Measurements from ENCODE around the gene PLVAP. TPM values are rescaled to one million over a fixed set of nuclear protein-coding genes. Genes with fewer than 3 reads are reported as not detected.
"Not testable (repeated sequence)": the region's sequence is repeated elsewhere in the genome, so short reads cannot be mapped to it uniquely, and the experiment has no call there.

Gene PLVAP
- total RNA-seq, 1 experiment from 2014 or later, result not detected

DNA sequence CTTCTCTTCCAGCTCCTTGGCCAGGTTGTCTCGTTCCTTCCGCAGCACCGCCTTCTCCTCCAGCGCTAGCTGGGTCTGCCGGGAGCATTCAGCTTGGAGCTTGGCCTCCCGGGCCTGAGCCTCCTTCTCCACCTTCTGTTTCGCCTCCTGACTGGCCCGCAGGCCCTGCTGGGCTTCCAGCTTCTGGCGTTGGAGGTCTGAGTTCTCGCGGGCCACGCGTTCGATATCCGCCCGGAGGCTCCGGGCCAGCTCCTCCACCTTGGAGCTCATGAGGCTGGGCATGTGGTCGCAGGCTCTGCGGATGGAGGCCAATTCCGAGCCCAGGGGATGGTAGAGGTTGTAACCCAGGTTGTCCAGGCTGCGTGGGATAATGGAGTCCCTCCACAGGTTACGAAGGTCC lies 11.8 kb downstream of the PLVAP start:
- H3K9me3 Mint-ChIP-seq, result no peaks in the 10 kb centered on the region
- TF ChIP-seq ARID4B (CRISPR knock-in tag; IDR thresholded peaks at IDR 0.05; ENCODE audit: borderline replicate concordance) (no peak), EMX1 (CRISPR knock-in tag; IDR thresholded peaks at IDR 0.05) (no peak), ZNF416 (CRISPR knock-in tag; IDR thresholded peaks at IDR 0.05) (no peak), USF2 (CRISPR knock-in tag; IDR thresholded peaks at IDR 0.05) (no peak), NFE2L1 (CRISPR knock-in tag; IDR thresholded peaks at IDR 0.05) (no peak), ATF1 (CRISPR knock-in tag; IDR thresholded peaks at IDR 0.05) (no peak)
- TF ChIP-seq, protein P1, sequence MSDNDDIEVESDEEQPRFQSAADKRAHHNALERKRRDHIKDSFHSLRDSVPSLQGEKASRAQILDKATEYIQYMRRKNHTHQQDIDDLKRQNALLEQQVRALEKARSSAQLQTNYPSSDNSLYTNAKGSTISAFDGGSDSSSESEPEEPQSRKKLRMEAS (CRISPR knock-in tag; IDR thresholded peaks at IDR 0.05), result no peak
- no peak overlapping the region for H3K4me3 Mint-ChIP-seq

GRCh38 chr19:17363852-17364605 lies 13.1 kb downstream of the PLVAP start:
- H3K27ac Mint-ChIP-seq; POLR2A ChIA-PET; H3K9me3 Mint-ChIP-seq; ATAC-seq; H3K4me1 Mint-ChIP-seq; H3K36me3 Mint-ChIP-seq; H3K27me3 Mint-ChIP-seq (ENCODE audit: low read depth); H3K4me3 Mint-ChIP-seq; DNase-seq (ENCODE audit: low spot score): not testable (repeated sequence)
- TF ChIP-seq ZNF121 (CRISPR knock-in tag; IDR thresholded peaks at IDR 0.05), result peak; percentile 52; the same call in 1 of the 2 replicates
- CTCF ChIA-PET, result interaction anchor here (0.7 to 1.0 kb wide), 2 partner anchors 17 to 36 kb away, joined by 3 read pairs; no protein-coding TSS in a partner anchor

More for the DNA sequence above, 11.8 kb downstream of the PLVAP start:
- peaks cover 4% of the 10 kb centered on the region; the same call in 1 of the 2 replicates for H3K4me1 Mint-ChIP-seq
- H3K27ac Mint-ChIP-seq, result no peak overlapping the region
- POLR2A ChIA-PET, result no interaction called here
- ATAC-seq (no peak), DNase-seq (ENCODE audit: low spot score) (no peak)
- H3K36me3 Mint-ChIP-seq, result no peaks in the 10 kb centered on the region
- H3K27me3 Mint-ChIP-seq (ENCODE audit: low read depth), result peaks cover 6% of the 10 kb centered on the region
- CTCF ChIA-PET, result interaction anchor here (0.9 to 1.7 kb wide), 4 partner anchors 10 to 131 kb away, joined by 3 to 8 read pairs (median 4); no protein-coding TSS in a partner anchor

DNA sequence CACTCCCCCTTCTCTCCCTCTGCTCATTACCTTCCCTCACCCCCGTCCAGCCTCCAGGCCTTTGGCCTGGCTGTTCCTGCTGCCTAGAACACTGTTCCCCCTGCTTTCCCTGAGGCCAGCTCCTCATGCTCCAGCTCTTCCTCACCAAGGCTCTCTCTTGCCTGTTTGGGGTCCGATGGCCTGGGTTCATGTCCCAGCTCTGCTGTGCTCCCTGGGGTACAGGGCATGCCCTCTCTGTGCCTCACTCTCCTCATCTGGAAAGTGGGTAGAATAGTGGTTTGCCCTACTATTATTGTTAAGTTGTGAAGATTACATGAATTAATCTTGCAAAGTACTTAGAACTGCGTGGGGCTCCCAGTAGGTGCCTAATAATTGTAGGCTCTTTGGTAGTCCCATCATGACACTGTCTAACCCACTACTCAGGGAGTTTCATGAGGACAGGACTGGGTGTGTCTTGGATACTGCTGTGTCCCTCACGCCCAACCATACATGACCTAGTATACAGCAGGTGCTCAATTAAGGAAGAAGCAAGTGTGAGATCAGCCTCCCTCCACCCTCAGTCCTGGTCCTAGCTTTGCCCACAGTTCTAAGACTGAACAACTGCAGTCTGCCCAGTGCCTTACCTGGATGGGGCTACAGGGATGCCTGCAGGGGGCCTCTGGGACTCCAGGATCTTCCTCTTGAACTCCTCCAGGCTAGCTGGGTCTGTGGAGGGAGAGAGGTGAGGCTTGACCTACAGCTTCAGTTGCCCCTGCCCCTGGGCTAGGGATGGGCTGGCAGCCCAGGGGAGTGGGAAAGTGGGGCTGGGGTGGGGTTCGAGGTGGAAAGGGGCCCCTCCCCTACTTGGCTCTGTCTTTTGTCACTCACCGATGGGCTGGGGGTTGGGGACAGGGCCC lies 17.0 kb downstream of the PLVAP start:
- no peak overlapping the region for H3K27ac Mint-ChIP-seq
- POLR2A ChIA-PET, result no interaction called here
- DNase-seq (ENCODE audit: low spot score) (no peak), ATAC-seq (no peak)
- H3K4me3 Mint-ChIP-seq, result no peak overlapping the region
- H3K36me3 Mint-ChIP-seq, result no peaks in the 10 kb centered on the region
- H3K4me1 Mint-ChIP-seq, result no peaks in the 10 kb centered on the region
- TF ChIP-seq ERG (CRISPR knock-in tag; IDR thresholded peaks at IDR 0.05) (no peak), CTCF (IDR thresholded peaks at IDR 0.05) (no peak), MXD4 (CRISPR knock-in tag; IDR thresholded peaks at IDR 0.05; ENCODE audit: borderline replicate concordance) (no peak), JUN (CRISPR knock-in tag; IDR thresholded peaks at IDR 0.05) (no peak), ZNF263 (CRISPR knock-in tag; IDR thresholded peaks at IDR 0.05; ENCODE audit: low read depth) (no peak), NFATC4 (CRISPR knock-in tag; IDR thresholded peaks at IDR 0.05) (no peak), SMAD4 (CRISPR knock-in tag; IDR thresholded peaks at IDR 0.05) (no peak), HMGXB4 (CRISPR knock-in tag; IDR thresholded peaks at IDR 0.05) (no peak), ATF1 (CRISPR knock-in tag; IDR thresholded peaks at IDR 0.05) (no peak), SMAD3 (CRISPR knock-in tag; IDR thresholded peaks at IDR 0.05; ENCODE audit: borderline replicate concordance) (no peak)
- TF ChIP-seq, protein P1 (CRISPR knock-in tag; IDR thresholded peaks at IDR 0.05), result no peak
- H3K9me3 Mint-ChIP-seq, result no peaks in the 10 kb centered on the region
- peaks cover 5% of the 10 kb centered on the region for H3K27me3 Mint-ChIP-seq (ENCODE audit: low read depth)
- CTCF ChIA-PET, result interaction anchor here (0.7 to 3.2 kb wide), 2 partner anchors 26 to 29 kb away, joined by 5 to 12 read pairs; no protein-coding TSS in a partner anchor
